K562 (cell line): ENCODE results near the gene KDM4C.

Experiments
- BHLHE40 ChIP-seq: IDR thresholded peaks from 2 replicates; pipeline ENCODE4 v1.6.1; 2011; ENCODE audit warnings: low read length, improper control_type of control experiment
- RBM17 ChIP-seq: fragments of 200-400 bp; formaldehyde crosslinking; IDR thresholded peaks from 2 replicates; pipeline ENCODE4 v1.6.1; 2017; ENCODE audit warnings: low read depth, mild to moderate bottlenecking, low read length, borderline replicate concordance
- TF ChIP-seq, protein P1 (sequence below), 3 experiments: IDR thresholded peaks in 2 of 3; conservative IDR thresholded peaks in 1 of 3; 2 replicates each; pipeline ENCODE4 v1.5.1; 2011 to 2012; ENCODE audit warnings: low read length in 3 of 3, mild to moderate bottlenecking in 3 of 3, control low read depth in 2 of 3, improper control_type of control experiment in 1 of 3, inconsistent platforms in 1 of 3, low read depth in 1 of 3, mixed read lengths in 1 of 3, moderate library complexity in 1 of 3; ENCODE audit not compliant: insufficient read depth in 2 of 3

DNA sequence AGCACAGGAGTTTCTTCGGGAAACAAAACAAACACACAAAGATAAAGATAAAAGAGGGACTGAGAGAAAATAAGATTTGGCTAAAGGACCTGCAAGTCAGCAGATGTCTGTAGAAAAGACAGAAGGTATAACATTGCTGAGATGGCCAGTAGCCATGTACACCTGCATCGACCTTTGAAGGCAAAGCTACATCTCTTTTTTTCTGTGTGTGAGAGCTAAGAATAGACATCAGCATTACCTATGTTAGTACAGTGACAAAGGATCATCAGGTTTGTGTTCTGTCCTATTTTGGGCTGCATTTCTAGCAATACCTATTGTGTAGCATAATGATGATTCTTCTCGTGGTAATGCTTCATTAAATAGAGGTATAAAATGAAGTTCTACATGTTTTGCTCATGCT lies 64.9 kb downstream of the KDM4C start:
- no peak for TF ChIP-seq RBM17
- TF ChIP-seq, protein P1, sequence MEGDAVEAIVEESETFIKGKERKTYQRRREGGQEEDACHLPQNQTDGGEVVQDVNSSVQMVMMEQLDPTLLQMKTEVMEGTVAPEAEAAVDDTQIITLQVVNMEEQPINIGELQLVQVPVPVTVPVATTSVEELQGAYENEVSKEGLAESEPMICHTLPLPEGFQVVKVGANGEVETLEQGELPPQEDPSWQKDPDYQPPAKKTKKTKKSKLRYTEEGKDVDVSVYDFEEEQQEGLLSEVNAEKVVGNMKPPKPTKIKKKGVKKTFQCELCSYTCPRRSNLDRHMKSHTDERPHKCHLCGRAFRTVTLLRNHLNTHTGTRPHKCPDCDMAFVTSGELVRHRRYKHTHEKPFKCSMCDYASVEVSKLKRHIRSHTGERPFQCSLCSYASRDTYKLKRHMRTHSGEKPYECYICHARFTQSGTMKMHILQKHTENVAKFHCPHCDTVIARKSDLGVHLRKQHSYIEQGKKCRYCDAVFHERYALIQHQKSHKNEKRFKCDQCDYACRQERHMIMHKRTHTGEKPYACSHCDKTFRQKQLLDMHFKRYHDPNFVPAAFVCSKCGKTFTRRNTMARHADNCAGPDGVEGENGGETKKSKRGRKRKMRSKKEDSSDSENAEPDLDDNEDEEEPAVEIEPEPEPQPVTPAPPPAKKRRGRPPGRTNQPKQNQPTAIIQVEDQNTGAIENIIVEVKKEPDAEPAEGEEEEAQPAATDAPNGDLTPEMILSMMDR (IDR thresholded peaks at IDR 0.05 in 2 of 3, conservative IDR thresholded peaks at IDR 0.05 in 1 of 3; ENCODE audit: insufficient read depth in 2 of 3, low read depth in 1 of 3, low read length in 3 of 3) = no peak
- no peak for TF ChIP-seq BHLHE40
